Liver (tissue), 3 donors: ENCODE measurements around the gene PCNT.

ENCODE experiments used
- CTCF ChIP-seq: fragments of 150-350 bp; IDR thresholded peaks from 2 replicates; pipeline ENCODE4 v1.5.1; 2017; ENCODE audit warnings: improper control_type of control experiment, low read depth, low read length; ENCODE audit not compliant: missing input control
- GABPA ChIP-seq, 2 donors: IDR thresholded peaks in 1 of 2; conservative IDR thresholded peaks in 1 of 2; 2 replicates each; pipeline ENCODE4 v1.6.1; 2016; ENCODE audit warnings: antibody characterized with exemption in 2 of 2, mild to moderate bottlenecking in 1 of 2, moderate library complexity in 1 of 2
- MAX ChIP-seq: IDR thresholded peaks from 2 replicates; pipeline ENCODE4 v1.6.1; 2016; ENCODE audit warnings: antibody characterized with exemption
- RAD21 ChIP-seq, 2 donors: IDR thresholded peaks; 2 replicates each; pipeline ENCODE4 v1.6.1; 2016; ENCODE audit warnings: antibody characterized with exemption in 2 of 2, mild to moderate bottlenecking in 2 of 2
- REST ChIP-seq: IDR thresholded peaks from 2 replicates; pipeline ENCODE4 v1.6.1; 2016; ENCODE audit warnings: antibody characterized with exemption, mild to moderate bottlenecking
- RXRA ChIP-seq, 2 donors: IDR thresholded peaks; 2 replicates each; pipeline ENCODE4 v1.6.1; 2017 to 2018; ENCODE audit warnings: antibody characterized with exemption in 2 of 2, mild to moderate bottlenecking in 1 of 2
- TAF1 ChIP-seq: conservative IDR thresholded peaks from 2 replicates; pipeline ENCODE4 v1.6.1; 2016; ENCODE audit warnings: antibody characterized with exemption, mild to moderate bottlenecking
- YY1 ChIP-seq: IDR thresholded peaks from 2 replicates; pipeline ENCODE4 v1.6.1; 2016; ENCODE audit warnings: antibody characterized with exemption, mild to moderate bottlenecking
- TF ChIP-seq, protein P1 (sequence below): IDR thresholded peaks from 2 replicates; pipeline ENCODE4 v1.6.1; 2016; ENCODE audit warnings: antibody characterized with exemption
- donor health status: healthy.
- donor health status: healthy.

DNA sequence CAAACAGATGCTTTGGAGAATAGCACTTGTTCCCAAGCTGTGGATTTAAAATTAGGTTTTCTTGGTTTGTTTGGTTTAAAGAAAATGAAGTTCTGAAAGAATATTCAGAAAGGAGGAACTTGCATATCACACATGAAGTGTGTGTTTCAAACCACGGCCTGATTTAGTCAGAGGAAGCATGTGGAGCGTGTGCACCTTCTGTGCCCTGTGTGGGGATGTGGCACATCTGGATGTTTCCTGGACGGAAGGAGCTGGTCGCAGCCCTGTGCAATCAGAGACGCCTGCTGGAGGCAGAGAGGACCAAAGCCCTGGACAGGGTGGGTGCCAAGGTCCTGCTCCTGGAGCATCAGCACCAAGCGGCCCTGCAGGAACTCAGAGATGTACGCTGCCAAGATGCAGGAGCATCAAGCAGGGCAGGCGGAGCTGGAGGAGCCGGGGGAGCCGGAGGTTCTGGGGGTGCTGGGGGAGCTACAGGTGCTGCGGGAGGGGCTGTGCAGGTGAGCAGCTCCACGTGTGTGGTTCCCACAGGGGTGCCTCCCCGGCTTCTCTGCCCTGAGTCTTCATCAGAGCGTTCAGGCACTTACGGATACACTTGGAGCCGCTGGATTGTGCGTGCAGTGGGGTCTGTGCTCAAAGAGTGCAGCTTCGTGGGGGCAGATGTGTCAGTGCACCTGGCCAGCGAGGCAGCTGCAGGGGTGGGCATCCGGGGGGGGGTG, 45.7 kb downstream of the PCNT start:
- TF ChIP-seq YY1 (no peak), CTCF (no peak), GABPA (IDR thresholded peaks at IDR 0.05 in 1 of 2, conservative IDR thresholded peaks at IDR 0.05 in 1 of 2) (no peak), RAD21 (IDR thresholded peaks at IDR 0.05) (no peak), MAX (no peak), TAF1 (no peak), REST (no peak), RXRA (IDR thresholded peaks at IDR 0.05) (no peak)
- TF ChIP-seq, protein P1, sequence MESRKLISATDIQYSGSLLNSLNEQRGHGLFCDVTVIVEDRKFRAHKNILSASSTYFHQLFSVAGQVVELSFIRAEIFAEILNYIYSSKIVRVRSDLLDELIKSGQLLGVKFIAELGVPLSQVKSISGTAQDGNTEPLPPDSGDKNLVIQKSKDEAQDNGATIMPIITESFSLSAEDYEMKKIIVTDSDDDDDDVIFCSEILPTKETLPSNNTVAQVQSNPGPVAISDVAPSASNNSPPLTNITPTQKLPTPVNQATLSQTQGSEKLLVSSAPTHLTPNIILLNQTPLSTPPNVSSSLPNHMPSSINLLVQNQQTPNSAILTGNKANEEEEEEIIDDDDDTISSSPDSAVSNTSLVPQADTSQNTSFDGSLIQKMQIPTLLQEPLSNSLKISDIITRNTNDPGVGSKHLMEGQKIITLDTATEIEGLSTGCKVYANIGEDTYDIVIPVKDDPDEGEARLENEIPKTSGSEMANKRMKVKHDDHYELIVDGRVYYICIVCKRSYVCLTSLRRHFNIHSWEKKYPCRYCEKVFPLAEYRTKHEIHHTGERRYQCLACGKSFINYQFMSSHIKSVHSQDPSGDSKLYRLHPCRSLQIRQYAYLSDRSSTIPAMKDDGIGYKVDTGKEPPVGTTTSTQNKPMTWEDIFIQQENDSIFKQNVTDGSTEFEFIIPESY, result no peak
